GM12865 (cell line): ENCODE results near the gene FLT1.

Experiments used
- DNase-seq: peaks from one replicate; pipeline ENCODE4 v3.0.0; 2010; ENCODE audit warnings: low read depth
- H3K4me3 ChIP-seq: 2 replicates; pipeline ENCODE4 v1.5.1; 2011; ENCODE audit warnings: mild to moderate bottlenecking, low read depth, low read length, control low read depth
- CTCF ChIP-seq: IDR thresholded peaks from 2 replicates; pipeline ENCODE4 v1.5.1; 2011; ENCODE audit warnings: low read length, control low read depth, low read depth, inconsistent platforms; ENCODE audit not compliant: insufficient read depth; ENCODE audit errors: missing control alignments

Gene FLT1

GRCh38 chr13:28452755-28453154, 42.2 kb downstream of the FLT1 start:
- DNase-seq: no peak
- no peak overlapping the region for H3K4me3 ChIP-seq
- TF ChIP-seq CTCF: no peak

GRCh38 chr13:28451482-28452217, 43.3 kb downstream of the FLT1 start:
- TF ChIP-seq CTCF: no peak
- H3K4me3 ChIP-seq: no peak overlapping the region
- no peak for DNase-seq

DNA sequence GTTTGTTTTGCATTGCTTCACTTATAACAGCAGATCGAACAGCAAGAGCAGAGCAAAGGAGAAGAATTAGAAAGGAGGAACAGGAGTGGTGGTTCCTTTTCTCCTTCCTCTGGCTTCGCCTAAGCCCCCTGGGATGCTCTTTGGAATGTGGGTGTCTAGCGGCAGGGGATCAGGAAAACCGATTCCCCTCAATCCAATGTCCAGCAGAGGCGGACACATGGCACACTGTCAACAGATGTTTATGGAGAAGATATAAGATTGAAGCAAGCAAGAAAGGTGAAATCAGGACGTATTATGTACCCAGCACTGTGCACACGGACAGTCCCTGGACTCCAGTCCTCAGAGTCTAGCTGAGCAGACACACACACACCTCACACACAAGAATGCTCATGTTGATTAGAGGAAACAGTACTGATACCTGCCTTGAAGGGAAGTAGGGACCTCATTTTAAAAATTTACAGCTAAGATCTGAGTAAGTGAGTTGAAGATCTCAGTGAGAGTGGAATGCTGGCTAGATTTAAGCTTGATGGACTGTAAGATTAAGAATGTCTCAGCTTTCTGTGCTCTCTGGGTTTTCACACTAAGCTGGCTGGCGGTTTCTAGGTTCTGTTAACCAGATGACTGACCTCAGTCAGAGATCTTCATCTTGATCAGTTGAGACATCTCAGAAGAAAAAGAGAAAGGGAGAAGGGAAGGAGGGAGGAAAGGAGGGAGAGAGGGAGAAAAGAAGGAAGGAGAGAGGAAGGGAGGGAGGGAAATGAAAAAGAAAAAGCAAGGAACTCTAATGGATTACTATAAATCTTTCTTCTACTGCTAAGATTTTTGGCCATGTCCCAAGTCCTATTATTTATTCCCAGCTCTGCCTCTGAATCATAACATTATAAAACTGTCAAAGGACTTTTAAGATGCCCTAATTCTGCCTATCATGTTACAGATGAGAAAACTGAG, 44.8 kb downstream of the FLT1 start:
- H3K4me3 ChIP-seq: no peak overlapping the region
- TF ChIP-seq CTCF: no peak
- peak; percentile 50 for DNase-seq

- H3K4me3 ChIP-seq: no peak overlapping the region
- TF ChIP-seq CTCF: no peak
- DNase-seq: no peak
Observed at GRCh38 chr13:28448651-28449358, 46.1 kb downstream of the FLT1 start.

DNA sequence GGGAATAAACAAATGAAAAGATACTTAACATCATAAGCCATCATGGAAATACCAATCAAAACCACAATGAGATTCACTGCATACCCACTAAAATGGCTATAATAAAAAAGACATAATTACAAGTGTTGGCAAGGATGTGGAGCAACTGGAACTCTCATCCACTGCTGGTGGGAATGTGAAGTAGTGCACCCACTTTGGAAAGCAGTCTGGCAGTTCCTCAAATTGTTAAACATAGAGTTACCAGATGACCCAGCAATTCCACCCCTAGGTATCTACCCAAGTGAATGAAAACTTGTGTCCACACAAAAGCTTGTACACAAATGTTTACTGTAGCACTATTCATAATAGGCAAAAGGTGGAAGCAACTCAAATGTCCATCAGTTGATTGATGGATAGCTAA, 46.9 kb downstream of the FLT1 start:
- no peak for DNase-seq
- no peak for TF ChIP-seq CTCF
- H3K4me3 ChIP-seq: no peak overlapping the region

DNA sequence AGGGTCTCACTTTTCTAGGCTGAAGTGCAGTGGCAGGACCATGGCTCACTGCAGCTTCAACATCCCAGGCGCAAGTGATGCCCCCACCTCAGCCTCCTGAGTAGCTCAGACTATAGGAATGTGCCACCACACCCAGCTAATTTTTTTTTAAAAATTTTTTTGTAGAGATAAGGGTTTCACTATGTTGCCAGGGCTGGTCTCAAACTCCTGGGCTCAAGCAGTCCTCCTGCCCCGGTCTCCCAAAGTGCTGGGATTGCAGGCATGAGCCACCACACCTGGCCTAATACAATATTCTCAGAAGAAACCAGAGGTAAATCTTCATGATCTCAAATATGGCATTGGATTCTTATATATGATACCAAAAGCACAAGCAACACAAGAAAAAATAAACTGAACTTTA, 47.7 kb downstream of the FLT1 start:
- no peak for TF ChIP-seq CTCF
- H3K4me3 ChIP-seq: no peak overlapping the region
- DNase-seq: no peak
